Astrocyte of the cerebellum (primary cell): Measurements from ENCODE around the gene NUF2.
"Not testable (repeated sequence)": the region's sequence is repeated elsewhere in the genome, so short reads cannot be mapped to it uniquely, and the experiment has no call there.

Source experiments
- DNase-seq: peaks from one replicate; pipeline ENCODE4 v3.0.0-alpha.2; 2011; ENCODE audit warnings: low read depth
- H3K4me3 ChIP-seq: 2 replicates; pipeline ENCODE4 v1.5.1; 2011; ENCODE audit warnings: mild to moderate bottlenecking, low read depth, low read length, moderate library complexity
- in situ Hi-C: cut with HindIII; loops from 2 replicates; pipeline ENCODE4 v1.10.0; 2017; ENCODE audit warnings: low sequenced_read_pairs
- TF ChIP-seq, protein P1 (sequence below): IDR thresholded peaks from 2 replicates; pipeline ENCODE4 v1.5.1; 2012; ENCODE audit warnings: low read length, low read depth, moderate library complexity, mild to moderate bottlenecking; ENCODE audit errors: missing control alignments

The NUF2 gene

GRCh38 chr1:163321311-163322305 is at the start of gene NUF2:
TSS of gene NUF2 (plus strand) at chr1:163321954. CDS start at chr1:163326052, 4,098 bp downstream.
- peak within 1 kb of the TSS; percentile 63 for H3K4me3 ChIP-seq
- DNase-seq, result peak; percentile 99
- TF ChIP-seq, protein P1, sequence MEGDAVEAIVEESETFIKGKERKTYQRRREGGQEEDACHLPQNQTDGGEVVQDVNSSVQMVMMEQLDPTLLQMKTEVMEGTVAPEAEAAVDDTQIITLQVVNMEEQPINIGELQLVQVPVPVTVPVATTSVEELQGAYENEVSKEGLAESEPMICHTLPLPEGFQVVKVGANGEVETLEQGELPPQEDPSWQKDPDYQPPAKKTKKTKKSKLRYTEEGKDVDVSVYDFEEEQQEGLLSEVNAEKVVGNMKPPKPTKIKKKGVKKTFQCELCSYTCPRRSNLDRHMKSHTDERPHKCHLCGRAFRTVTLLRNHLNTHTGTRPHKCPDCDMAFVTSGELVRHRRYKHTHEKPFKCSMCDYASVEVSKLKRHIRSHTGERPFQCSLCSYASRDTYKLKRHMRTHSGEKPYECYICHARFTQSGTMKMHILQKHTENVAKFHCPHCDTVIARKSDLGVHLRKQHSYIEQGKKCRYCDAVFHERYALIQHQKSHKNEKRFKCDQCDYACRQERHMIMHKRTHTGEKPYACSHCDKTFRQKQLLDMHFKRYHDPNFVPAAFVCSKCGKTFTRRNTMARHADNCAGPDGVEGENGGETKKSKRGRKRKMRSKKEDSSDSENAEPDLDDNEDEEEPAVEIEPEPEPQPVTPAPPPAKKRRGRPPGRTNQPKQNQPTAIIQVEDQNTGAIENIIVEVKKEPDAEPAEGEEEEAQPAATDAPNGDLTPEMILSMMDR, result no peak
- in situ Hi-C loops, result loop anchor here (25.0 kb wide), 1 partner anchor 459 kb away; the partner anchor contains the start of gene CCDC190

DNA sequence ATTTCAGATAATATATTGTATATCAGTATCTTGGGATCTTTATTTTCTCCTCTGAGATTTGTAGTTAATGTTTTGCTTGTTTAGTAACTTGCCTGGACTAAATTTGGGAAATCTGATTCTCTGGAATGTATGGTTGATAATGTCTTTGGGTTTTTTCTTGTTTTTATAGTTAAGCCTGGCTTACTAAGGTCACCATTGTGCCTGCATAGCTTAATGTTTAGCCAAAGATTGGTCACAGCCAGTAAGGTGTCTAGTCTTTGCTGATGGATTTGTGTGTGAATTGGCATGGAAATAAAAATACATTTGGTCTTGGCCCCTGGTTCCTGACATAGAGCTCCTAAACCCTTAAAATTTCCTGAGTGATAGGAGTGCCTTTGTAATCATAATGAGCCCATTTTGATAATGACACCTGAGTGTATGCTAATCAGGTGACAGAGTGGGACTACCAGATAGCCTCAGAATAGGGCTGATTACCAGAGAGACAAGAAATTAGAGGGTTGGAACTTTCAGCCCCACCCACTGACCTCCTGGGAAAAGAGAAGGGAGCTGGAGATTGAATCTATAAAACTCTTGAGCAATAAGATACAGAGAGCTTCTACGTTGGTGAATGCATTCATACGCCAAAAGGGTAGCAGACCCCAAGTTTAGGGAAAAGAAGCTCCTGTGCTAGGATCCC is 47.9 kb upstream of the NUF2 start:
- no peak for DNase-seq
- TF ChIP-seq, protein P1, result no peak
- H3K4me3 ChIP-seq, result no peak overlapping the region
- in situ Hi-C loops, result no loop called here

GRCh38 chr1:163275222-163275621 is 46.5 kb upstream of the NUF2 start:
- H3K4me3 ChIP-seq, result no peak overlapping the region
- no peak for DNase-seq
- in situ Hi-C loops, result no loop called here
- TF ChIP-seq, protein P1, result no peak

GRCh38 chr1:163278602-163279001 is 43.2 kb upstream of the NUF2 start:
- no peak overlapping the region for H3K4me3 ChIP-seq
- TF ChIP-seq, protein P1, result no peak
- in situ Hi-C loops, result no loop called here
- no peak for DNase-seq

- in situ Hi-C loops, H3K4me3 ChIP-seq: not testable (repeated sequence)
- DNase-seq, result peak; percentile 31
Observed at GRCh38 chr1:163284867-163285266, 36.9 kb upstream of the NUF2 start.

GRCh38 chr1:163290025-163290640 is 31.6 kb upstream of the NUF2 start:
- no peak for DNase-seq
- no peak overlapping the region for H3K4me3 ChIP-seq
- TF ChIP-seq, protein P1, result no peak
- in situ Hi-C loops, result no loop called here

DNA sequence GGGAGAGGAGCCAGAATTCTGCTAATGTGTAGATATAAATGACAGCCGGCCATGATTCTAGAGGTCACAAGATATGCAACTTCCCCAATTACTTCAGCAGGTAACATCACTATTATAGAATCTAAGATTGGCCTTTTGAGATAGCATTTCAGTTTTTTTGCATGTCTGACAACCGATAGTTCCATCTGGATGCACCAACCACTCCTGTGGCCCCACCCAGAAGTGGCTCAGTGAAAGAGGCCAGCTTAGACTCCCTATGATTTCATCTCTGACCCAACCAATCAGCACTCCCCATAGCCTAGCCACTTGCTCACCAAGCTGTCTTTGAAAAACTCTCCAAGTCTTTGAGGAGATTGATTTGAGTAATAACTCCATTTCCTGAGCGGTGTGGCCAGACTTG is 30.3 kb upstream of the NUF2 start:
- DNase-seq, result no peak
- no peak overlapping the region for H3K4me3 ChIP-seq
- in situ Hi-C loops, result no loop called here
- TF ChIP-seq, protein P1, result no peak

GRCh38 chr1:163292153-163292552 is 29.6 kb upstream of the NUF2 start:
- DNase-seq, H3K4me3 ChIP-seq, in situ Hi-C loops: not testable (repeated sequence)

GRCh38 chr1:163293497-163293896 is 28.3 kb upstream of the NUF2 start:
- in situ Hi-C loops, H3K4me3 ChIP-seq, DNase-seq: not testable (repeated sequence)
